SK-N-SH (cell line): ENCODE measurements around the gene C6orf132.

Experiments used
- CTCF ChIP-seq: fragments of 200-600 bp; sonication (generic); IDR thresholded peaks from 2 replicates; pipeline ENCODE4 v1.6.1; 2017; ENCODE audit warnings: antibody characterized with exemption, mild to moderate bottlenecking, moderate library complexity
- MAX ChIP-seq: IDR thresholded peaks from 2 replicates; pipeline ENCODE4 v1.4.0; 2012; ENCODE audit warnings: low read depth
- POLR2AphosphoS5 ChIP-seq: IDR thresholded peaks from 2 replicates; pipeline ENCODE4 v1.6.1; 2012; ENCODE audit warnings: low read depth, low read length

- TF ChIP-seq MAX, result no peak
- no peak for TF ChIP-seq POLR2AphosphoS5
- TF ChIP-seq CTCF, result no peak
These were observed 69.1 kb downstream of the C6orf132 start for GRCh38 chr6:42073287-42073686.
